ENCODE results near the gene VPS52. TPM values are rescaled to one million over a fixed set of nuclear protein-coding genes. Genes with fewer than 3 reads are reported as not detected.
A peak's percentile ranks its signal among the peaks of the same experiment; 100 is the strongest.

Gene VPS52
- total and polyA plus RNA-seq, 9 of the 15 experiments (the other 6 are each of a cell fraction or from before 2014, with no cell fraction given): 24.4 to 103 (median 40.2) TPM

- TF ChIP-seq JUNB (CRISPR knock-in tag; conservative IDR thresholded peaks at IDR 0.05) (no peak), NFIC (IDR thresholded peaks at IDR 0.05) (peak; percentile 74), ZNF609 (CRISPR knock-in tag; IDR thresholded peaks at IDR 0.05; ENCODE audit: borderline replicate concordance) (no peak), MXI1 (IDR thresholded peaks at IDR 0.05; ENCODE audit: low read depth, low read length) (no peak), ZNF408 (CRISPR knock-in tag; IDR thresholded peaks at IDR 0.05; ENCODE audit: low read depth) (no peak), SIX5 (IDR thresholded peaks at IDR 0.05; ENCODE audit: borderline replicate concordance in 1 of 2, insufficient read depth in 1 of 2, low read depth in 1 of 2, low read length in 2 of 2) (no peak; a peak in 1 of 4 replicates), E2F1 (CRISPR knock-in tag; IDR thresholded peaks at IDR 0.05) (peak; percentile 70; the same call in 1 of the 2 replicates), SMARCC2 (IDR thresholded peaks at IDR 0.05; ENCODE audit: low read depth) (peak; percentile 16; the same call in 1 of the 2 replicates), ZNF639 (CRISPR knock-in tag; conservative IDR thresholded peaks at IDR 0.05 in 1 of 2, IDR thresholded peaks at IDR 0.05 in 1 of 2) (peak in 1 of 2 experiments; percentile 79; a peak in 2 of 4 replicates), TRIM25 (IDR thresholded peaks at IDR 0.05; ENCODE audit: borderline replicate concordance) (0 out of 2 replicates have a peak, but pooled peaks have one; percentile 9), ZNF583 (CRISPR knock-in tag; IDR thresholded peaks at IDR 0.05) (peak; percentile 49; the same call in 1 of the 2 replicates), THRAP3 (IDR thresholded peaks at IDR 0.05; ENCODE audit: borderline replicate concordance) (peak; percentile 79), ZC3H8 (IDR thresholded peaks at IDR 0.05) (0 out of 2 replicates have a peak, but pooled peaks have one; percentile 11), SMAD3 (CRISPR knock-in tag; conservative IDR thresholded peaks at IDR 0.05) (no peak), POLR2A (conservative IDR thresholded peaks at IDR 0.05) (peak; percentile 99), E2F6 (IDR thresholded peaks at IDR 0.05; ENCODE audit: borderline replicate concordance in 1 of 2, extremely low read depth in 1 of 2, insufficient read depth in 1 of 2, insufficient read length in 1 of 2, low read depth in 1 of 2, low read length in 1 of 2, poor library complexity in 1 of 2, severe bottlenecking in 1 of 2) (peak; percentile 43 to 87)
These were observed 27.7 kb upstream of the VPS52 start (continued) for GRCh38 chr6:33299237-33299944.
